Measurements from ENCODE around the gene CORO2A.

The CORO2A gene

DNA sequence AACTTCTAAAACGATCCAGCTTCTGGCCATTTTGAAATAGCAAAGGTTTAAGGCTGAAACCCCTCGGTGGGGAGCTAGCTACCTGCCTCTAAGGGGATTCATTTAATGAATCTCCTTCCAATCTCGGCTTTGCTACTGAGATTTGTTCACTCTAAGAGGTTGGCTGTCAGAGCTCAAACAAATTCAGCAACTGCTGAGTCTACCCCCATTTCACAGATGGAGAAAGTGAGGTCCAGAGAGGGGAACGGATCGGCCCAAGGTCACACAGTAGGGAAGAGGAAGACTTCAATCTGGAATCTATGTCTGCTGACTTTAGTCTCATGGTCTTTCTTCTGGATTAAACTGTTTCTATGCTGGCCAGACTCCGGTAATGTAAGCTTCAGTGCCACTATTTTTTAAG lies 3.0 kb downstream of the CORO2A start:
- no peak overlapping the region for H3K9ac ChIP-seq (ENCODE audit: low read length)
- no peaks in the 10 kb centered on the region for H3K9me3 ChIP-seq (ENCODE audit: control insufficient read depth, low read depth, low read length)
- no peak overlapping the region for H3K4me3 ChIP-seq (ENCODE audit: low read length)
- no peaks in the 10 kb centered on the region for H3K36me3 ChIP-seq (ENCODE audit: control insufficient read depth, low read depth, low read length)
- no peak overlapping the region for H3K27ac ChIP-seq (ENCODE audit: low read length)
- peaks cover 6% of the 10 kb centered on the region for H3K27me3 ChIP-seq (ENCODE audit: control insufficient read depth, insufficient read depth, low read length)
- H3K4me1 ChIP-seq (ENCODE audit: control insufficient read depth, low read depth, low read length), result peaks cover 12% of the 10 kb centered on the region

DNA sequence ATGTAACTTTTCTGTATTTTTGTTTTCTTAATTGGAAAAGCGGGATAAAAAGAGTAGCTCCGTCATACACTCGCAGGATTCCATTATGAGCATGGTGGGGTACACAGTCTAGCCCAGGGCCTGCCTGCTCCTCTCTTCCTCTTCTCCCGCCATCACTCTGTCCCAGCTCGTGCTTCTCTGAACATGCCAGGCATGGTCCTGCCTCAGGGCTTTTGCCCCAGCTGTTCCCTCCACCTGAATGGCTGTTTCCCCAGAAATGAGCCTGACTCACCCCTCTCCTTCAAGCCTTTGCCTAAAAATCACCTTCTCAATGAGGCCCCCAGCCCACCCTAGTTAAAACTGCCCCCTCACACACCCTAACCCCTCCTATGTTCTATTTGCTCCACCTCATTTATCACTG lies 4.5 kb downstream of the CORO2A start:
- no peaks in the 10 kb centered on the region for H3K36me3 ChIP-seq (ENCODE audit: control insufficient read depth, low read depth, low read length)
- H3K4me3 ChIP-seq (ENCODE audit: low read length), result no peak overlapping the region
- peaks cover 8% of the 10 kb centered on the region for H3K4me1 ChIP-seq (ENCODE audit: control insufficient read depth, low read depth, low read length)
- H3K27ac ChIP-seq (ENCODE audit: low read length), result no peak overlapping the region
- H3K9ac ChIP-seq (ENCODE audit: low read length), result no peak overlapping the region
- H3K27me3 ChIP-seq (ENCODE audit: control insufficient read depth, insufficient read depth, low read length), result peaks cover 6% of the 10 kb centered on the region
- no peaks in the 10 kb centered on the region for H3K9me3 ChIP-seq (ENCODE audit: control insufficient read depth, low read depth, low read length)

DNA sequence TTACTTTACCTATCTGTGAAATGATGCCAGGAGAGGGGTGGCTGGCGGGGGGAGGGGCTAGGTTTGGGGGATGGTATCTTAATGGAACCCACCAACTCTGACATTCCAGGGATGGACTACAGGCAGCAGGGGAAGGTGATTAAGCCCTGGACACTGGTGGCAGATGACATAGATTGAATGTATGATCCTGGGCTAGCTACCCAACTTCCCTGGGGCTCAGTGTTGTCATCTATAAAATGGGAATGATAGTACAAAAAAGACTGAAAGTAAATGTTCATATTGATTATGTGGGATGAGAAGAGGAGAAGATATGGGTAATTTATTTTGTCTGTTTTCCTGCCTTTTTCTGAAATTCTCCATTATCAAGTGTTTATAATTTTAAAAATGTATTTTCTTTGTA lies 6.2 kb downstream of the CORO2A start:
- Histone ChIP-seq H3K36me3 (ENCODE audit: control insufficient read depth, low read depth, low read length) (no peaks in the 10 kb centered on the region), H3K9me3 (ENCODE audit: control insufficient read depth, low read depth, low read length) (no peaks in the 10 kb centered on the region), H3K4me3 (ENCODE audit: low read length) (no peak overlapping the region), H3K9ac (ENCODE audit: low read length) (no peak overlapping the region), H3K27ac (ENCODE audit: low read length) (no peak overlapping the region), H3K4me1 (ENCODE audit: control insufficient read depth, low read depth, low read length) (peaks cover 2% of the 10 kb centered on the region), H3K27me3 (ENCODE audit: control insufficient read depth, insufficient read depth, low read length) (no peaks in the 10 kb centered on the region)

DNA sequence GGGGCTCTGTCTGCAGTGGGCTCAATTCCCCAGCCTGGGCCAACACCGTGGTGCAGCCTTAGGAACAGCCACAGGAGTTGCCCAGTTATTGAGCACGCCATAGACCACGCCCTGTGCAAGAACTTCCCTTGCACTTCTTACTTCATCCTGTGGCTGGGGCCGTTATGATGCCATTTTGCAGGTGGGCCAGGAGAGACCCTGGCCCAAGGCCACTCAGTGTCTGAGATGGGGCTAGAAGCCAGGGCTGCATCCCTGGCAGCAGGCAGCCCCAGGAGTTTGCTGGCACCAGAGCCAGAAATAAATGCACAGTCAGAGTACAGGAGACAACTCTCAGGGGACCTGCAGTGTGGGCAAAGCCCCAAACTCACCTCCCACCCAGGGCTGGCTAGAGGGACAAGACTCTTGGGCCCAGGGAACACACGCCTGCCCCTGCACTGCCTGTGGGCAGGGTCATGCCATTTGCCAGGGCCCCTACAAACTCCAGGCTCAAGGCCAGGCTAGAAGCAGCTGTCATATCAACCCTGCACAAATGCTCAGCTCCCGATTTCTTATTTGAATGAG lies 6.7 kb downstream of the CORO2A start:
- Histone ChIP-seq H3K27ac (ENCODE audit: low read length) (no peak overlapping the region), H3K4me1 (ENCODE audit: control insufficient read depth, low read depth, low read length) (no peaks in the 10 kb centered on the region), H3K27me3 (ENCODE audit: control insufficient read depth, insufficient read depth, low read length) (no peaks in the 10 kb centered on the region), H3K9me3 (ENCODE audit: control insufficient read depth, low read depth, low read length) (no peaks in the 10 kb centered on the region), H3K36me3 (ENCODE audit: control insufficient read depth, low read depth, low read length) (no peaks in the 10 kb centered on the region), H3K9ac (ENCODE audit: low read length) (no peak overlapping the region), H3K4me3 (ENCODE audit: low read length) (no peak overlapping the region)

DNA sequence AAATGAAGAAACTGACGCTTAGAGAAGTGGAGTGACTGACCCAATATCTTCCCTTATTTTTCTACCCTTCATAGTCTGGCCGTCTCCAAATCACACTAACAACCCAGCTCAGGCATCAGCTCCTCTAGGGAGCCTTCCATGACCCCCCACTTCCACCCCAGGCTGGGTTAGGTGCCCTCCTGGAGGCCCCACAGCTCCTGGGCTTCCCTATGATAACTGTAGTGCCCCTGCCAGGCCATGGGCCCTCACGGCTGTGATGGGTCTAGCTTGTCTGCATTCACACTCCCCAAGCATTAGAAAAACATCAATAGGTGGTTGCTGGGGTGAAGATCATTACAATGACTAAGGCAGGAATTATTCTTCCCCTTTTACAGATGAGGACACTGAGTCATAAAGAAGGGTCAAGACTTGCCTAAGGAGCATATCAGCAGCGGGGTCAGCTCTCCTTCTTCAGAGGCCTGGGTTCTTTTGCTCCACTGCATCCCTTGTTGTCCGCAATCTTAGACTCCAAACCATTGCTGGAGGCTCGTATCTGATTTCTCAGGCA lies 7.3 kb downstream of the CORO2A start:
- Histone ChIP-seq H3K4me1 (ENCODE audit: control insufficient read depth, low read depth, low read length) (no peaks in the 10 kb centered on the region), H3K9ac (ENCODE audit: low read length) (no peak overlapping the region), H3K9me3 (ENCODE audit: control insufficient read depth, low read depth, low read length) (no peaks in the 10 kb centered on the region), H3K27ac (ENCODE audit: low read length) (no peak overlapping the region), H3K27me3 (ENCODE audit: control insufficient read depth, insufficient read depth, low read length) (no peaks in the 10 kb centered on the region), H3K36me3 (ENCODE audit: control insufficient read depth, low read depth, low read length) (no peaks in the 10 kb centered on the region), H3K4me3 (ENCODE audit: low read length) (no peak overlapping the region)

DNA sequence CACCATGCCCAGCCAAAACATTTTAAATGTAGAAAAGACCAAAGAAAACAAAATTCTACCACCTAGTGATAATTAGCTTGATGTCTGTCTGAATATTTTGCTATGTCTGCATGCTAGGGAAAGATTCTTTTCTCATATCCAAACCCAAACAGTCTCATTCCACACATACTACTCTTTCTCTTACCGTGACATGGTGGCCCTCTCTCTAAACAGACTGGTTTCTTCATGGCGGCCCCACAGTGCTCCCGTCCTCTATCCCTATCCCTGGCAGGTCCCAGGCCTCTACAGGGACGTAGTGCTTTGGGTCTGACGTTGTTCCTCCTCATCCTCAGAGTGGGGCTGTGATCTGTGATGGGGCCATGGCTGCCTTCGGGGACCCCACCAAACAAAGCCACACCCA lies 8.1 kb downstream of the CORO2A start:
- H3K4me1 ChIP-seq (ENCODE audit: control insufficient read depth, low read depth, low read length), result no peaks in the 10 kb centered on the region
- H3K9me3 ChIP-seq (ENCODE audit: control insufficient read depth, low read depth, low read length), result no peaks in the 10 kb centered on the region
- H3K9ac ChIP-seq (ENCODE audit: low read length), result no peak overlapping the region
- no peak overlapping the region for H3K27ac ChIP-seq (ENCODE audit: low read length)
- H3K4me3 ChIP-seq (ENCODE audit: low read length), result no peak overlapping the region
- no peaks in the 10 kb centered on the region for H3K27me3 ChIP-seq (ENCODE audit: control insufficient read depth, insufficient read depth, low read length)
- H3K36me3 ChIP-seq (ENCODE audit: control insufficient read depth, low read depth, low read length), result no peaks in the 10 kb centered on the region

DNA sequence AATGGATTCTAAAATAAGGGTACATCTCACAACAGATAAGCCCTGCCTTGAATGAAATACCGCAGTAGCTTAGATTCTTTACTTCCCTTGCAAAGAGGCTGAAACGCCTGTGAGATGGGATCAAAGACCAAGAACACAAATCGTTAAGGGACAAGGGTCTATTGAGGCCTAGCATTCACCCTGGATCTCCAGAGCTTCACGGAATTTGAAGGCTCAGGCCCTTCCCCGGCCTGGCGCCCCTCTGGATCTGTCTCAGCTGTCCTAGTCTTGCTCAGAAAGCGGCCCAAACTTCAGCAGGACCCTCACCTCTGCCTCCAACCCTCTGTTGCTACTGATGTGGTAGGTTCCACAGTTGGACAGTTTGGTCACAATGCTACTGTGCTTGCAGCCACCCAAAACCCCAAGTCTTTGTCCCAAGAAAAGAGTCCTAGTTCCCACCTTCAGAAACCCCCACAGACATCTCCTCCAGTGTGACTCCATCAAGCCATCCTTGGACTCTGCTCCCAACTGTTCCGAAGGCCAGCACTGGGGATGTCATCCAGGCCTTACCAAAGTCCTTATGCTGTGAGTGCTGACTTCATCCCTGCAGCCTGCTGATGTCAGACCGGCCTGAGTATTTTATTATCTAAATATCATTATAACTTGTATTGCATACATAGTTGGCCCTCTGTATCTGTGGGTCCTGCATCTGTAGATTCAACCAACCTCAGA lies 9.4 kb downstream of the CORO2A start:
- no peak overlapping the region for H3K9ac ChIP-seq (ENCODE audit: low read length)

DNA sequence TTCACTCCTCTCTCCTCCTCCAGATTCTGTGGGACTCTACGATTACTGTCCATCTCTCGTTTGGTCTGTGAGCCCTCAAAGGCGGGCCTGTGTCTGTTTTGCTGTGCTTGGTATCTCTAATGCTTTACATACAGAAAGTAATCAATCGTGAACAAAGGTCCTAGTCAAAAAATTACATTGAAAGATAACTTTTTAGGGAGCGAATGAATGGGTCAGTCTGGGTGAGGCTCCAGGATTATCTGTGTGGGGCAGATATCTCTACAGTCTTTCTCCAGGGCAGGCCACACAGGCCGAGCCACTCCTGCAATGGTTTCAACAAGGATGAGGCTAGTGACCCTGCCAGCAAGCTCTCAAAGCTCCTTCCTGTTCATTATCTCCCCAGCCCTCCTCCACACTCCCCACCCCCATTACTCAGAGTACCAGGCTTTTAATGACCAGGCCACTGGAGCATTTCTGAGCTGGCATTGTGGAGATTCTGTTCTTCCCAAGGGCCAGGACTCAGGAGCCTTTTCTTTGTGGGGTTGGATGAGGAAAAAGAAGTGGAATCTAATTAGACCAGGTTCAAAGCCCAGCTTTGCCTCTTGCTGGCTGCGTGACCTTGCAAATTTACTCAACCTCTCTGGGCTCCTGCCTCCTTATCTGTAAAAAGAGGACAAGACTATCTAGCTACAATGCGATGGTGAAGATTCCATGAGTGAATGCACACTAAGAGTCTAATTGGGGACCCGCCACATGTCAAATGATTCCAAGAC lies 10.2 kb downstream of the CORO2A start:
- H3K27me3 ChIP-seq (ENCODE audit: control insufficient read depth, insufficient read depth, low read length), result no peaks in the 10 kb centered on the region
- no peaks in the 10 kb centered on the region for H3K36me3 ChIP-seq (ENCODE audit: control insufficient read depth, low read depth, low read length)
- H3K9ac ChIP-seq (ENCODE audit: low read length), result no peak overlapping the region
- H3K4me3 ChIP-seq (ENCODE audit: low read length), result no peak overlapping the region
- no peaks in the 10 kb centered on the region for H3K4me1 ChIP-seq (ENCODE audit: control insufficient read depth, low read depth, low read length)
- H3K27ac ChIP-seq (ENCODE audit: low read length), result no peak overlapping the region
- no peaks in the 10 kb centered on the region for H3K9me3 ChIP-seq (ENCODE audit: control insufficient read depth, low read depth, low read length)

More for the DNA sequence above, 9.4 kb downstream of the CORO2A start:
- no peak overlapping the region for H3K27ac ChIP-seq (ENCODE audit: low read length)
- H3K9me3 ChIP-seq (ENCODE audit: control insufficient read depth, low read depth, low read length), result no peaks in the 10 kb centered on the region
- no peaks in the 10 kb centered on the region for H3K36me3 ChIP-seq (ENCODE audit: control insufficient read depth, low read depth, low read length)
- H3K4me1 ChIP-seq (ENCODE audit: control insufficient read depth, low read depth, low read length), result no peaks in the 10 kb centered on the region
- no peak overlapping the region for H3K4me3 ChIP-seq (ENCODE audit: low read length)
- no peaks in the 10 kb centered on the region for H3K27me3 ChIP-seq (ENCODE audit: control insufficient read depth, insufficient read depth, low read length)

DNA sequence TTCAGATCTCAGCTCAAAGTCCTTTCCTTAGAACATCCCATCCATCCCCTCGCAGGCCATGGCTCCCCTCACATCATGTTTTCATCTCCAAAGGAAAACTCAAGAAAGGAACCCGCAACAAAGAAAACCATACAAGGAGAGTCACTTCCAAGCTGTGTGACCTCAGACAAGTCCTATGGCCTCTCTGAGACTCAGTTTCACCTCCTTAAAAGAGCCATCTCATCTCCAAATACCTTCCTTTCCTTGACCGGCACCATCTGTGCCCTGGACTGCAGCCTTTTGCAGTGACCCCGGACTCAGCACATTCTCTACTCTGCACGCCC lies 10.7 kb downstream of the CORO2A start:
- Histone ChIP-seq H3K4me1 (ENCODE audit: control insufficient read depth, low read depth, low read length) (no peaks in the 10 kb centered on the region), H3K4me3 (ENCODE audit: low read length) (no peak overlapping the region)

DNA sequence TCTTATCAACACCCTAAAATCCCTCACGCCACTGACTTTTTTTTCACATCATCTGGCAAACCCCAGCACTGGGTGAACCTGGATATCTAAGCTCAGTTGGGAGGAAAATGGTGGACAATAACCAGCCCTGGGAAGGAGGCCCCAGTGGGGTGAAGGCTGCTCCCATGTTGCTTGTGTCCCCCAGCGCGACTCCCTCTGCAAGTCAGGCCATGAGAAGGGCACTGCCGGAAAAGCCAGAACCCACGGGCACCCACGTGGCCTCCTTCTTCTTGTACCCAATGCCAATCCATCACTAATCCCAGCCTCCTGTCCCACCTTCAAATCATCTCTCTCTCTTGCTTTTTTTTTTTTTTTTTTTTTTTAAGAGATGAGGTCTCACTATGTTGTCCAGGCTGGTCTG lies 11.4 kb downstream of the CORO2A start:
- no peak overlapping the region for H3K4me3 ChIP-seq (ENCODE audit: low read length)
- no peaks in the 10 kb centered on the region for H3K36me3 ChIP-seq (ENCODE audit: control insufficient read depth, low read depth, low read length)
- H3K27me3 ChIP-seq (ENCODE audit: control insufficient read depth, insufficient read depth, low read length), result no peaks in the 10 kb centered on the region
- no peak overlapping the region for H3K27ac ChIP-seq (ENCODE audit: low read length)
- H3K9ac ChIP-seq (ENCODE audit: low read length), result no peak overlapping the region
- H3K9me3 ChIP-seq (ENCODE audit: control insufficient read depth, low read depth, low read length), result no peaks in the 10 kb centered on the region
- H3K4me1 ChIP-seq (ENCODE audit: control insufficient read depth, low read depth, low read length), result no peaks in the 10 kb centered on the region

More for the DNA sequence above, 10.7 kb downstream of the CORO2A start:
- Histone ChIP-seq H3K9me3 (ENCODE audit: control insufficient read depth, low read depth, low read length) (no peaks in the 10 kb centered on the region), H3K9ac (ENCODE audit: low read length) (no peak overlapping the region), H3K27ac (ENCODE audit: low read length) (no peak overlapping the region), H3K36me3 (ENCODE audit: control insufficient read depth, low read depth, low read length) (no peaks in the 10 kb centered on the region), H3K27me3 (ENCODE audit: control insufficient read depth, insufficient read depth, low read length) (no peaks in the 10 kb centered on the region)

DNA sequence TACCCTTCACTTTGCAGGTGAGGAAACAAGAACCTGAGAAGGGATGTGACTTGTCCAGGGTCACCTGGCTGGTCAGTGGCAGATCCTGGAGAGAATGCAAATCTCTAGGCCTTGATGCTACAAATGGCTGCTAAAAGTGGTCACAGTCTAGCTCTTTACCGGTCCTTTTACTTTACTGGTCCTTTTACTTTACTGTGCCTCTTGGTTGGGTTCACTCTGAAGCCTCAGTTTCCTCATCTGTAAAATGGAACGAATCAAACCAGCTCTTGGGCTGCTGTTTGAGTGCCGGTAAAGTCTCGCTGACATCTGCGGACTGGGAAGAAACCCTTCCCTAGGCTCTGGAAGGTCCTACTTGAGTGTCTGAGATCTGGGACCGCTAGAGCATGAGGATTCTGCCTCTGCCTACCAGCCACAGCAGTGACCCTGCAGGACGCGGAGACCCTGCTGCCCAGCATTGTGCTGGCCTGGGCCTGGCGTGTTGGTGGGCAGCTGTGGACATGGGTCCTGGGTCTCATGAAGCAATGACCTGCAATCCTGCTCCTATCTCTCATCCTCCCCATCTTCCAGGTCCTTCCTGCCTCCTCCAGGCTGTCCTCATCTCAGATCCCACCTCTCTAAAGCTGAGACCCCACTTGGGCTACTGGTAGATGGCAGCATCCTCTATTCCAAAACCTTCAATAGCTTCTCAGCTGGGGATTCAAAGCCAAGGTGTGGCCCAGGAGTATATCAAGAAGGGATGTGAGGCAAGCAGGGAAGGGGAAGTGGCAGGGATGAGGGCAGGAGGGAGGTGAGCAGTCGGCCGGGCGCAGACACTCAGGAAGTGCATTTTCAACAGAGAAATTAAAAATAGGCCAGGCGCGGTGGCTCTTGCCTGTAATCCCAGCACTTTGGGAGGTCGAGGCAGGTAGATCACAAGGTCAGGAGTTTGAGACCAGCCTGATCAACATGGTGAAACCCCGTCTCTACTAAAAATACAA lies 13.3 kb downstream of the CORO2A start:
- H3K4me1 ChIP-seq (ENCODE audit: control insufficient read depth, low read depth, low read length), result peaks cover 7% of the 10 kb centered on the region
- H3K4me3 ChIP-seq (ENCODE audit: low read length), result no peak overlapping the region
- H3K27me3 ChIP-seq (ENCODE audit: control insufficient read depth, insufficient read depth, low read length), result no peaks in the 10 kb centered on the region
- no peaks in the 10 kb centered on the region for H3K9me3 ChIP-seq (ENCODE audit: control insufficient read depth, low read depth, low read length)
- H3K36me3 ChIP-seq (ENCODE audit: control insufficient read depth, low read depth, low read length), result no peaks in the 10 kb centered on the region
- no peak overlapping the region for H3K27ac ChIP-seq (ENCODE audit: low read length)
- H3K9ac ChIP-seq (ENCODE audit: low read length), result no peak overlapping the region

Measured in iPS-18a (cell line).